GM06990 (cell line): ENCODE measurements around the gene FREY1.

Experiments
- DNase-seq: peaks from one replicate; pipeline ENCODE4 v3.0.0-alpha.2; 2011; ENCODE audit not compliant: insufficient read length; ENCODE audit errors: extremely low read depth
- H3K27me3 ChIP-seq: replicated peaks from 2 replicates; pipeline ENCODE4 v1.6.0; 2011; ENCODE audit warnings: low read length; ENCODE audit not compliant: control insufficient read depth, insufficient read depth
- H3K36me3 ChIP-seq: 2 replicates; pipeline ENCODE4 v1.5.1; 2011; ENCODE audit warnings: low read length; ENCODE audit not compliant: control insufficient read depth, insufficient read depth
- H3K4me3 ChIP-seq: replicated peaks from 2 replicates; pipeline ENCODE4 v1.5.1; 2011; ENCODE audit warnings: low read depth, mild to moderate bottlenecking, control low read depth, low read length
- TF ChIP-seq, protein P1 (sequence below): IDR thresholded peaks from 2 replicates; pipeline ENCODE4 v1.5.1; 2011; ENCODE audit warnings: low read length, control low read depth, mild to moderate bottlenecking, inconsistent platforms; ENCODE audit not compliant: insufficient read depth, poor library complexity, severe bottlenecking

Gene FREY1, protein sequence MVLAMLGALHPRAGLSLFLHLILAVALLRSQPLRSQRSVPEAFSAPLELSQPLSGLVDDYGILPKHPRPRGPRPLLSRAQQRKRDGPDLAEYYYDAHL

GRCh38 chr11:45906965-45907611 is at the start of gene FREY1:
TSS of gene FREY1 (minus strand) at chr11:45907271. CDS start at chr11:45907245, 26 bp downstream.
- no peak for DNase-seq
- no peaks in the 10 kb centered on the region for H3K27me3 ChIP-seq
- H3K36me3 ChIP-seq, result peaks cover 22% of the 10 kb centered on the region
- H3K4me3 ChIP-seq, result no peak within 1 kb of the TSS
- TF ChIP-seq, protein P1, sequence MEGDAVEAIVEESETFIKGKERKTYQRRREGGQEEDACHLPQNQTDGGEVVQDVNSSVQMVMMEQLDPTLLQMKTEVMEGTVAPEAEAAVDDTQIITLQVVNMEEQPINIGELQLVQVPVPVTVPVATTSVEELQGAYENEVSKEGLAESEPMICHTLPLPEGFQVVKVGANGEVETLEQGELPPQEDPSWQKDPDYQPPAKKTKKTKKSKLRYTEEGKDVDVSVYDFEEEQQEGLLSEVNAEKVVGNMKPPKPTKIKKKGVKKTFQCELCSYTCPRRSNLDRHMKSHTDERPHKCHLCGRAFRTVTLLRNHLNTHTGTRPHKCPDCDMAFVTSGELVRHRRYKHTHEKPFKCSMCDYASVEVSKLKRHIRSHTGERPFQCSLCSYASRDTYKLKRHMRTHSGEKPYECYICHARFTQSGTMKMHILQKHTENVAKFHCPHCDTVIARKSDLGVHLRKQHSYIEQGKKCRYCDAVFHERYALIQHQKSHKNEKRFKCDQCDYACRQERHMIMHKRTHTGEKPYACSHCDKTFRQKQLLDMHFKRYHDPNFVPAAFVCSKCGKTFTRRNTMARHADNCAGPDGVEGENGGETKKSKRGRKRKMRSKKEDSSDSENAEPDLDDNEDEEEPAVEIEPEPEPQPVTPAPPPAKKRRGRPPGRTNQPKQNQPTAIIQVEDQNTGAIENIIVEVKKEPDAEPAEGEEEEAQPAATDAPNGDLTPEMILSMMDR, result no peak

- peaks cover 3% of the 10 kb centered on the region for H3K36me3 ChIP-seq
- H3K4me3 ChIP-seq, result no peak overlapping the region
- TF ChIP-seq, protein P1, result no peak
- H3K27me3 ChIP-seq, result no peaks in the 10 kb centered on the region
- no peak for DNase-seq
Observed at GRCh38 chr11:45949992-45950407, 42.9 kb upstream of the FREY1 start.

- TF ChIP-seq, protein P1, result no peak
- peaks cover 3% of the 10 kb centered on the region for H3K36me3 ChIP-seq
Observed at GRCh38 chr11:45948356-45948755, 41.3 kb upstream of the FREY1 start.

DNA sequence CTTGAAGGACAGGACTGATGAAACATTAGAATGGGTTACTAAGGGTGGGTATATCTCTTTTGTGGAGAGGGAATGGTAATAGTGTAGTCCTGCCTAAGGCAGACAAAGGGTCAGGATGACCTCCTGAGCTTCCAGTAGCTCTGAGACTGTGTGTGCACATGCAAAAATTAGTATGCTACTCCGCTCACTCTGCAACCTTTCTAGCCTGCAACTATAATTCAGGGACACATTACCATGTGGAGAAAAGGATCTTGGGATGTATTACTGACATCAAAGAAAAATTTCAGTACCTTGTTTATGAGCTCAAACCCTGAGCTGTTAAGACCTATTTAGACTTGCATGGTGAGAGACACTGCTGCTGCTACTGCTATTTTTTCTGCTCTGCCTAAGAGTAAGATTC is 40.8 kb upstream of the FREY1 start:
- no peak overlapping the region for H3K4me3 ChIP-seq
- no peaks in the 10 kb centered on the region for H3K27me3 ChIP-seq
- H3K36me3 ChIP-seq, result peaks cover 3% of the 10 kb centered on the region
- DNase-seq, result no peak
- TF ChIP-seq, protein P1, result no peak

More at GRCh38 chr11:45948356-45948755, 41.3 kb upstream of the FREY1 start:
- Histone ChIP-seq H3K4me3 (no peak overlapping the region), H3K27me3 (no peaks in the 10 kb centered on the region)
- DNase-seq, result no peak

DNA sequence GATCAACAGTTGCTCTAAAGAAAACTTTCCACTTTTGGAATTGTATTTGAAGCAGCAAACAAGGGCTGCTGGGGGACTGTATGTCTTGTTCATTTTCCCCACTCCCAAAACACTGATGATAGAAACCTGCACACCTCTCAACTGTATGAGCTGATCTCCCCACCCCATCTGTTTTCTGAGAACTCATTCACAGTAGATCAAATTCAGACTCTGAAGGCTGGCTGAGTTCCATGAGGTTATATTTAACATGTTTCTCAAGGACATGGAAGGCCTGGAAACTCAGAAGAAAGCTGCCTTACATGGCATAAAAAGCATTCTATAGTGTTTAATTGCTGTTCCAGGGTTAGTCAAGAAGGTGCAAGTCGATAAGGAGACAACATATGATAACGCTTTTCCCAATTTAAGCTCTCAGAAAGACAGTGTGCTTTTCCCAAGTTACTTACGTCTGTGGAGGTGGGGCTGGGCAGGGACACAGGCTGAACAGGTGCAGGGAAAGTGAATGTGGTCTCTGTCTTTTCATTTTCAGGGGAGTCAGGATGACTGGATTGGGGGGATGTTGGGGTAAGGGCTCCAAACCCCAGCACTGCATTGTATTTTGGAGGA is 38.4 kb upstream of the FREY1 start:
- Histone ChIP-seq H3K27me3 (no peaks in the 10 kb centered on the region), H3K4me3 (no peak overlapping the region), H3K36me3 (peaks cover 3% of the 10 kb centered on the region)
- TF ChIP-seq, protein P1, result no peak
- DNase-seq, result no peak
